HG03575 (cell line): ENCODE data around the gene BCL2L11.

ENCODE experiments used
- ATAC-seq: cut with Tn5 transposase; IDR thresholded peaks from one replicate; pipeline ENCODE4 v1.9.1; 2021; ENCODE audit not compliant: unreplicated experiment, insufficient number of reproducible peaks, low FRiP score; ENCODE audit errors: extremely low read depth

BCL2L11 gene

DNA sequence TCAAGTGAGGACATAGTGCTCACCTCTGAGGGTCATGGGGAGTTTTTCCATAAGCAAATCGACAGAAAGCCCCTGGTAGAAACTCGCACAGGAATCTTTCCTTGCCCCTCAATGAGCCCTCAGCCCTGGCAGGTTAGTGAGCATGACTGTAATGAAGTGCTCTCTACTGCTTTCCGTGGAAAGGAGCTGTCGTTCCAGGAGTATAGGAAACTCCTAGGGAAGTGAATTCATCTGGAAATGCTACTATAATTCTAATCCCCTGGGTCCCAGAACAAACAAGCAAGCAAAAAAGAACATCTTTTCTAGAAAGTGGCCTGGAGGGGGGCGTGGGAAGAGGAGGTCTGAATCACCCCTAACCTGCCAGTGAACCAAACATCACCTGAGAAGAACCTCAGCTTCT, 18.1 kb downstream of the BCL2L11 start:
- ATAC-seq, result no peak

DNA sequence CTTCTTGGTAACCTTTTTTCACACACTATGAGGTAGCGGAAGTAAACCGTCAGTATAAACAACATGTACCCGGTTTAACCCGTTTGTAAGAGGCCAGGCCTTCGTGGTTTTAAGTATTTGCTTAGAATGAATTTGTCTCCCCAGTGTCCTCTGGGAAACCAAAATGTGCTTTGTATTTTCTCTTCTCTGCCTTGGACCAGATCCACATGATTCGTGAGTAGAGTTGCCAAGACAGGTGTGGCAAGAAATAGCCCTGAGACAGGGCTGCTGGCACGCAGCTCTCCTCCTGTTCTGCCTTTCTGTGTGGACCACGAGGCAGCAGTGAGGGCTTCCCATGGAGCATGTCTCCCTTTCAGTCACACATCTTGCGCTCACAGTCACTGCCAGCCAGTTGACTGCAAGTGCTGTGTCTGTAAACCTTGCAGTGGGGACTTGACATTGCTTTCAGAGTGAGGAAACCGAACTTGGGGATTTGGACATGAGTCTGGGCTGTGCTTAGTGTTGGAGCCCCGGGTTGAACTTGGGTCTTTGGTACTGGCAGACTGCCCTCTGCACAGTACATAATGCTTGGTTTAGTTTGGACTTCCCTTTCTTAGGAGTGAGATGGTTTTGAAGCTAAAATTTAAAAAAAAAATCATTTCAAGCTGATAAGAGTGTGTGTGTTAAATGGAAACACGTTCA, 19.1 kb downstream of the BCL2L11 start:
- no peak for ATAC-seq

DNA sequence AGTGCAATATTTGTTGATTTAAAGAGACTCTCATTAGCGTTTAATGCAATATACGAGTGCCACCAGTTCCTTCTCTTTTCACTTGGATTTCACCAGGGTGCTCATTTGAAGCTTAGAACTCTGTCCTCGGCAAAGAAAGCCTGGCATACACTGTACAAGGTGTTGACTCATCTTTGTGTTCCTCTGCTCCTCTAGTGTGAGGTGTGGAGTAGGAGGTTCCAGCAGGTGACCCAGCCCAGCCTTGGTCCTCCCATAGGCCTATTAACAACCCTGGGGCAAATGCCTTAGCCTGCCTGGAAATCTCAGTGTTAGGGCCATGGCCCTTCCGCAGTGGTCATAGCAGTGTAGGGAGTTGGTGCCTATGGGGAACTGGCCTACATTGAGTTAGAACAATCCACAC, 20.1 kb downstream of the BCL2L11 start:
- no peak for ATAC-seq

DNA sequence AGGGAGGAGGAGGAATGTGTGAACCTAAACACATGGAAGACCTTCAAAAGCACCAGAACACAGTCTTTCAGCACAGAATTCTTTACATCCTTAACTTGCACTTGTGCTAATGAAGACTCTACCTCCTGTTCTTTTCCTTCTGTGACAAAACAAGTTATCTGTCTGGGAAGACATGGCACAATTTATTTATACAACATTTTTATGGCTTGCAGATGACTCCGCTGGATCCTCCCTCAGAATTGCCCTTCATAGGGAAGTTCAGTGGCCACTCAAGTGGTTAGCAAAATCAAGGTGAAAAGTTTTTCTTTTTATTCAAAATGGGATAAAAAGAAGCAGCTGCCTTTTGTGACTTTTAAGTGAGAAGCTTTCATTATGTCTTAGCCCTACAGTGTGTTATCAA, 21.4 kb downstream of the BCL2L11 start:
- no peak for ATAC-seq

DNA sequence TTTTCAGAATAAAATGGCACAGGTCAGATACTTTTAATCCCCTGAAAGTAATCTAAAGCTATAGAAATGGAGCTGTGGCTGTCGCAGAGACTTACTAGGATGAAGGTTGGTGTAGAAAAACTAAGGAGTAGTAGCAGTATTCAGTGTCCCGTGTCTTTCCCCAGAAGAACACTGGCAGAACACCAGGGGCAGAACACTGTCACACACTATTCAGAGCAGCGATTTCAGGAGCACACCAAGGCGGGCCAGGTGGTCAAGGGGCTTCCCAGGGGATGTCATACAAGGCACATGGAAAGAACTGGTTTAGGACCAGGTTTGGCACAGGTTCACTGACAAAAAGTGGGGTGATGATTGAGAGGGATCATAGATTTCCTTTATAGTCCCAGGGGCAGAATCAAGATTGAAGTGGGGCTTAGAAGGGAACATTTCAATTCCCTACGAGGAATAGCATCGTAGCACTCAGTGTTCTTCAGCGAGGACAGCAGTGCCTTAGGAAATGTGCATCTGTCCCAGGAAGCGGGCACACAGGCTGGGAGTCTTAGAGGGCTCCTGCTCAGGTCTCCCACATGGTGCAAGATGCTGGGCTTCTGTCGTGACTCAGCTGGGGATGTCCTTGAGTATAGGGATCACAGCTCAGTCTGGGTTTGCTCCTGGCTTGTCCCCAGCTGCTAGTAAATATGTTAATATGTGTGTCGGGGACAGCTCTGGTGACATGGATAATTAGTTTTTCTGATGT, 22.6 kb downstream of the BCL2L11 start:
- no peak for ATAC-seq

DNA sequence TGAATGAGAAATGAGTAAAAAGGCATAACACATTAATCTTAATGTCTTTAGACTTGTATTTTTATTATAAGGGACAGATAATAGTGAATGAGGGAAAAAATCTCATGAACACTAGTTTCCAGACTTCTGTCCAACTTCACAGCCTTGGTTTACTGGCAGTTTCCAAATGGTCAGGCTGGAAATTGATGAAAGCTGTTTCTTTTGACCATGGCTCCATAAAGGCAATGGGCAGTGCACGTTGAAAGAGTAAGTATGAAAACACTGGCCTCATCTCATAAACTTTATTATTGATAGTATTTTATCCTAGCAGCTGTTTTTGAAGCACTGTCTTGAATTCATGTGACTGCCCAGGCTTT, 23.1 kb downstream of the BCL2L11 start:
- no peak for ATAC-seq

DNA sequence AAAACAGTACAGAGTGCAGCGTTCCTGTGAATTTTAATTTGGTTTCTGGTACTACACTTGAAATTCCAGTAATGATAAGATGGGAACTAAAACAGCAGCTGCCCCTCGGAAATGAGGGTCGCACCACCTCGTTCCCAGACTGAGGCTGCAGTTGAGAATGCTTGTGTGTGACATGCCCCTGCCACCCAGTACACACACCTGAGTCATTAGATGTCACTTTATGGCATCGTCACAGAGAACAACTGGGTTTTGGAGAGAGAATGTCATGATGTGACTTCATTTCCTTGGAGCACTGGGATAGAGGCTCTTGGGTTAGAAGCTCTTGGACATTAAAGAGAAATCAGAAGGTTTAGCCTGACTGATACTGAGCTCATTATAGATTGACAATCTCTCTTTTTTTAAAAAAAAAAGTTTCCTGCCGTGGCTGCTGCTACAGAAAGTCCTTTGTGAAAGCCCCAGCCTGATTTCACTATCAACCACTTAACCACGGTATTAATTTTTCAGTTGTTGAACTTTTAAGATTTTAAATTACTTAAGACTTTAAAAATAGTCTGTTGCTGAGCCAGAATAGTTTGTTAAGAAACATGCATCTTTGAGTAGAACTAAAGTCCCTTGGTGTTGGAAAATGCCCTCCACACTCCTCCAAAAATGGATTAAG, 24.5 kb downstream of the BCL2L11 start:
- no peak for ATAC-seq

DNA sequence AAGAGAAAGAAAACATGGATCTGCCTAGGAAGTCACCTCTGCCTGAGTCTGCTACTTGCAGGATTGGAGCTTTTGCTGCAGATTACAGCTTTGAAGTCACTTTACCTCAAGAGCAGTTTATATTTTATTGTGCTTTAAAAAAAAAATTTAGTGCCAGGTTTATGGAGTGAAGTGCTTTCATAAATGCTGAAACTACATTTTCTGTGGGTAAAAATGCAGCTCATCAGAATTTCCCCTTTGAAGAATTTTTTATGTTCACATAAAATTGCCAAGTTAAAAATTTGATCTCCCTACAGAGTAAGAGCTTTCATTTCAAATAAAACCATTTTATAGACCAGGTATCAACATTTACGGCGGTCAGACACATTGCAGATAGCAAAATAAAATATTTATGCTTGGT, 25.2 kb downstream of the BCL2L11 start:
- ATAC-seq, result no peak

DNA sequence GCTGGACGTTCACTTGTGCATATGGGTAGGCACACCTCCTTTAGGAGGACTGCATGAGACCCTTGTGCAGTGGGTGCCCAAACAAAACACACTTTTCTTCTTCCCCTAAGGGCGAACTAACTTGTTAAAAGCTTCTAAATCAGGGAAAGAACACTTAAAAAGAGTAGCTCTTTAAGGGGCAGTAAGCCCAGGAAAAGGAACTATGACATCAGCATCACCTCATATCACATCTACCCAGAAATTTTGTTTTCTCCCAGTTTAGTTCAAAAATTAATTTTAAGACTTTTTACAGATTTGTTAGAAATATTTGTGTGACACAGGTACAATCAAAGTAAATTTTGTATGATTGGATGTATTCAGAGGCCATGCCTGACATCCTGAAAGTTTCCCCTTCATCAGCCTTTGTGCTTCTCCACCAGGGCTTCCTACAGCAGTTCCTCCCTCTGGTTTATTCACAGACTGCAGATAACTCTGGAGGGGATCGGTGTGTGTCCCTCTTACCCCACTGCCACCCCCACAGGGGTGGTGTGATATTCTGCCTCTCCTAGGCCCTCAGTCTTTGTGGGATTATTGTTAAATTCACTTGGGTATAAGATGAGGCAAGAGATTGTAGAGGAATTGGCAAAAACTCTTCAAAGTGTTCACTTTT, 27.6 kb downstream of the BCL2L11 start:
- no peak for ATAC-seq

DNA sequence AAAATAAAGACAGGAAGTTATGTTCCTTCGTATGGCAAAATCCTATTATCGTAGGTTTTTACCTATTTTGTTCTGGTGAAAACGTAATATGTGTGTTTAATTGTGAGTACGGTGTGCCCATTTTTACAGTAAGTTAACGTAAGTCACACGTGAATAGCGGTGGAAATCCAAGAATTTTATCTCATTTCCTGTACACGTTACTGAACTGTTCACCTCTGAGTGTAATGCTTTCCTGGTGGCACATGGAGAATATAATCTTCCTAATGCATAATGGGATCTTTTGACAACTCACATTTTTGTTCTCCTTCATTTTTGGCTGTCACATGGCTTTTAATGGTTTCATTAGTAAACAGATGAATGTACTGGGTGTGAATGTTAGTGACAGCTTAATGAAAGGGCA, 28.2 kb downstream of the BCL2L11 start:
- no peak for ATAC-seq

DNA sequence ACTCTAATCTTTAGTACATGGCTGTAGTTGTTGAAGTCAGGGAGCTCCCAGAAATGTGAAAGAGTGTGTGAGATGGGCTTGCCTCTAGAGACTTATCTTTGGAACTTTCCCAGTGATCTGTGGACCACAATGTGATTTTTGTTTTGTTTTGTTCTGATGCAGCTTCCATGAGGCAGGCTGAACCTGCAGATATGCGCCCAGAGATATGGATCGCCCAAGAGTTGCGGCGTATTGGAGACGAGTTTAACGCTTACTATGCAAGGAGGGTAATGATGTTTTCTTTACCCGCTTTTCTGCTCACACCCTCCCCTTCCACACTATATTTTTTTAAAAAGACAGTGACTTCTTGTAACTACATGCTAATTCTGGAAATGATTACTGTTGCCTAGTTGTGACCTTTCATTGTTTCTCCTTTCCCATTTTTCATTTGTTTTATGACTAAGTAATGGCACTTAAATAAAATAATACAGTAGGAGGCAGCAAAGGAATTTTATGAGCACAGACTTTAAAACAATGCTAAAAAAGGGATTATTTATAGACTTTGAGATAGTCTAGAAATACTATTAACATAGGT, 29.3 kb downstream of the BCL2L11 start:
- ATAC-seq, result no peak

DNA sequence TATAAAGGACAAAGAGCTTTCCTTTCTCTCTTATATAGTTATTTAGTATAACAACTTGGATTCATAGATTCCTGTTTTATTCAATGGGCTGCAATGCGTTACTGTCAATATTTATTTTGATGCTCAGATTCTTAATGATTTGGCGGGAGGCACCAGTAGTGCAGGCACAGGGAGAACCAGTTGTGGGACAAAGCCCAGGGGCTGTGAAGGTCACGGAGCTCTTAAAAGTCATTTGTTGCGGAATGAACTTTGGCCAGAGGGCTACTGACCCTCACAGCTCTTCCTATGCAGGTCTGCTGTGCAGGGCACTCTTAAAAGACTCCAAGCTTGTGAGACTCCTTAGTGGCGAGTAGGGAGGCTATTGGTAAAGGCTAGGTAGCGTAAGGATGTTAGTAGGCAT, 34.0 kb downstream of the BCL2L11 start:
- ATAC-seq, result no peak

DNA sequence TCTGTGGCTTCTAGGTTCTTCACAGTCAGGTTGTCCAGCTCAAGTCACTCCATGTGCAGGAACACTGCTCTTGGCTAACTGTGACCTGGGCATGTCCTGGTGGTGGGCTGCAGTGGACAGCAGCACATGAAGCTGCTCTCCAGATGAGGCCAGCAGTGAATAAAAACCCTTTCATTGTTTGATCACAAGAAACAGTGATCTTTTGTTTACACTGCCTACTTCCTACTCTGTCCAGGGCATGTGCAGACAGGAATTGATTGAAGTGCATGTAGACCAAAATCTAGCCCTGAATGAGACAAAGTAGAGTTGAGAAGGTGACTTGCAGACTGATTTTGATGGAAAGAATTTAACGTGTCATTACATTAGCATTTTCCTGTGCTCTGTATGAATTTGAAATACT, 34.9 kb downstream of the BCL2L11 start:
- no peak for ATAC-seq

DNA sequence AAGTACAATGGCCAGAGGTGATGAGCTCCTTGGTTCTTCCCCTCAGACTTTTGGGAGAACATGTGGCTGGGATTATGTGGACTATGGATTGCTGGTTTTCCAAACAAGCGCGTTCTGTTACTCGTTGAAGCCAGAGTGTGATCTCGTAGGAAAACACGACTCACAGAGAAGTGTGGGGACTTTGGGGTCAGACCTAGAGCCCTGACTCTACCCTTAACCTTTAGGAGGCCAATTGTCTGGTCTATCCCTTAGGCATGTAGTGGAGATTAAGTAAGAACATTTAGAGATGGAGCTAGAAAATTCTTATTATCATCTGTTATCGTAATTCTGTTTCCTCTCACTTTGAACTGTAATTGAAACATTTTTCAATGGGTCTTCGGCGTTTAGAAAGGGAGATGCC, 35.8 kb downstream of the BCL2L11 start:
- no peak for ATAC-seq

DNA sequence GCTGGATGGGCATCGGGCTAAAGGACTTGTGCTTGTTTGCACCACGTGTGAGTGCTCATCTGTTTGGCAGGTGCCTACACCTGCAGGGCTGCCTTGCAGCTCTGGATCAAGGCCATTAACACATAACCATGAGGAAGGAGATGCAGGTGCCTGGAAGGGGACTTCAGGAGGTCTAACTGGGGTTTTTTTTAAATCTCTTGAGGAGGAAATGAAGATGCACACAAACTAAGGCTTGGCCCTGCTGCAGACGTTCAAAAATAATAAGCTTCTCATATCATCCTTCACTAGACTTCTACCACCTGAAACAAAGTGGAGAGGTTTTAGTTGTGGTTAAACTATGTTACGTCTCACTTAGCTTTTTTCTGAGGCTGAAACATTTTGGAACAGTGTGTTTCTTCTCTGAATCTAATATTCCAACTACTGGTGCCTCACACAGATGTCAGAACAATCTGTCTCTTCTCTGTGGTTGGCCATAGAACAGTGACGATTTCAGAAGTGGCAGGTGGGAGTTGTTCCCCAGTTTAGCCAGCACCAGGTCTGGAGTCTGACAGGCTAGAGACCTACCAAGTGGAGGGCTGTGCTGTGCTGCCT, 36.5 kb downstream of the BCL2L11 start:
- no peak for ATAC-seq

DNA sequence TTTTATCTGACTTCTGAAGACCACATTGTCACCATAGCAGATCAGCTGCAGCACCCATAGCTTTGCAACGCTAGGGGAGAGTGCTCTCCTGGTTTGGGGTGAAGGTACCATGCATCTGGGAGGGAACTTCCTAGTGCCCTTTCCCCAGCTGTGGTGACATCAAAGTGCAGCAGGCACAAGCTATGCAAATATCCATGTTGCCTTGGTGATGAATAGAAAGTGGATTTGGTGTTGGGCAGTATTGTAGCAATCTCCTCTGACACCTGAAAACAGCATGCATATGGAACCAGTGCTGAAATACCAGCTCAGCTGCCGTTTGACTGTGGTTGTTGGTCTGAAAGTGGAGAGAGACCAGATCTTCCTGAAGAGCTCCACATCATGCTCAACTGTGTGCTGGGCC, 37.1 kb downstream of the BCL2L11 start:
- ATAC-seq, result no peak

DNA sequence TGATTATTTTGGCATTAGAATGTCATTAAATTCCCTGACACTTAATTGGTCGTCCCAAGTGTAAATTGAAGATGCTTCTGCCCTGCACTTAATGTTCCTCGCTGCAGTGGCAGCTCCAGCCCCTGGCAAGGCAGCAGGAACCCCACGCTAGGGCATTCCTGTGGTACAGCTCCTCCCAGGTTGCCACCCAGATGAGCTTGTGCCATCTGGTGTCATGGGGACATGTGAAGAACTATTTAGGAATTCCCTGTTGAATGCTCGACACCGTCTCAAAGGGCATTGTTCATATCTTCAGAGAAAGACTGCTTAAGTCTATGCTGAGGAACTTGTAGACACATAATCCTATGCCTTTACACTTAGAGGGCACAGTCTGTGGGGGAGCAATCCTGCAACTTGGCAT, 38.9 kb downstream of the BCL2L11 start:
- no peak for ATAC-seq

DNA sequence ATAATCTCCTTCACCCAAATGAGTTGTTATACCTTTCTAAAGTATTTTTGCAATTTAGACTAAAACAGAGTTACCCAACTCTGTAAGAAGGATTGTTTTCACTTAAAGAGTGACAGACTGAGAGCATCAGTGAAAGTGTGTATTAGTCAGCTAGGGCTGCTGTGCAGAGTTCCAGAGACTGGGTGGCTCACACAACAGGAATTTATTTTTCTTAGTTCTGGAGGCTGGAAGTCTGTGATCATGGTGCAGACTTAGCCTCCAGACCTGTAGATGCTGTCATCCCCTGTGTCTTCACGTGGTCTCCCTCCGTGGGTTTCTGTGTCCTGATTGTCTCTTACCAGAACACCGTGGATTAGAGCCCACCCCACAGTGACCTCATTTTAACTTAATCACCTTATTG, 40.0 kb downstream of the BCL2L11 start:
- no peak for ATAC-seq

DNA sequence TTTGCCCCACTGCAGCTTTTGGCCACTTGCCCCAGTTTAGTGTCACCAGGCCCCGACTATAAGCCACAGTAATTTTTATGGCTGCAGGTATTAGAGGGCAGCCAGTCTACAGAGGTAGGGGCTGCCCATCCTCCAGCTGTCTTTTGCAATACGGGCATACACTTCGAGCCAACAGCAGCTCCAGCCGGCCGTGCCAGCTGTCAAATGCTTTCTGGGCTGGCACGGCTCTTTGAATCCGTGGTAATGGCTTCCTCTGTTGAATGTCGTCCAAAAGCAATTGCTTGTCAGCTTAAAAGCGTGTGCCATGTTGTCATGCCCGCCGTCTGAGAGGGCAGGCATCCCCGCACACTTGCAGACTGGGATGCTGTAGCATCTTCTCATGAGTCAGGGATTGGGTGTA, 41.3 kb downstream of the BCL2L11 start:
- no peak for ATAC-seq
